ENCODE data around the gene CRYGB.

DNA sequence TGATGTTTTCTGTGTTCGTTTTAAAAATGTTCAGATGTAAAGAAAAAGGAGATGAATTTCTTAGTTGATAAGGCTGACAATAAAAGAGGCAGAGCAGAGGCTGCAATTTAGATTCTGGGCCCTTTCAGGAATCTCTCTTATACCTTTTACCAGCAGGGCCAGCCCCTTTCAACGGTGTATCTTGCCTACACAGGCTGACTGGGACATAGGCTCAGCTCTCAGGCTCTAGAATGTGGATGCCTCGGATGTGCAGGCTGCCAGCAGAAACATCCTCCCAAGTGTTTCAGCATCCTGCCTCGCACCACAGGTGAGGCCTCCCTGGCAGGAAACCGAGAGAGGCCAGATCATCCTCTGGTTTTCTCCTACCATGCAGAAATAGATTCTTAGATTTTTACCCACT is 40.5 kb upstream of the CRYGB start:
- TF ChIP-seq, protein P1, sequence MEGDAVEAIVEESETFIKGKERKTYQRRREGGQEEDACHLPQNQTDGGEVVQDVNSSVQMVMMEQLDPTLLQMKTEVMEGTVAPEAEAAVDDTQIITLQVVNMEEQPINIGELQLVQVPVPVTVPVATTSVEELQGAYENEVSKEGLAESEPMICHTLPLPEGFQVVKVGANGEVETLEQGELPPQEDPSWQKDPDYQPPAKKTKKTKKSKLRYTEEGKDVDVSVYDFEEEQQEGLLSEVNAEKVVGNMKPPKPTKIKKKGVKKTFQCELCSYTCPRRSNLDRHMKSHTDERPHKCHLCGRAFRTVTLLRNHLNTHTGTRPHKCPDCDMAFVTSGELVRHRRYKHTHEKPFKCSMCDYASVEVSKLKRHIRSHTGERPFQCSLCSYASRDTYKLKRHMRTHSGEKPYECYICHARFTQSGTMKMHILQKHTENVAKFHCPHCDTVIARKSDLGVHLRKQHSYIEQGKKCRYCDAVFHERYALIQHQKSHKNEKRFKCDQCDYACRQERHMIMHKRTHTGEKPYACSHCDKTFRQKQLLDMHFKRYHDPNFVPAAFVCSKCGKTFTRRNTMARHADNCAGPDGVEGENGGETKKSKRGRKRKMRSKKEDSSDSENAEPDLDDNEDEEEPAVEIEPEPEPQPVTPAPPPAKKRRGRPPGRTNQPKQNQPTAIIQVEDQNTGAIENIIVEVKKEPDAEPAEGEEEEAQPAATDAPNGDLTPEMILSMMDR (IDR thresholded peaks at IDR 0.05), result no peak
- no peak for TF ChIP-seq EZH2 (IDR thresholded peaks at IDR 0.05)
